IMR-90 (cell line): ENCODE data around the gene EDIL3. TPM values are rescaled to one million over a fixed set of nuclear protein-coding genes. Genes with fewer than 3 reads are reported as not detected.

Source experiments
- ATAC-seq: fragments of 200-7000 bp; cut with Tn5 transposase; 2 replicates; pipeline ENCODE4 v1.9.1; 2020; ENCODE audit warnings: low read depth, mild to moderate bottlenecking, moderate library complexity
- BruUV-seq: library from RNA; stranded (reverse); fragments of 400-500 nt; replicated peaks from 2 replicates; lab custom pipeline; 2021; lab: Mats Ljungman, UMichigan
- CTCF ChIA-PET: fragments of 300-600 bp; formaldehyde crosslinking; extraction: SDS; loops from one replicate; lab custom pipeline; 2021; ENCODE audit warnings: antibody characterized with exemption; lab: Yijun Ruan, JAX
- POLR2A ChIA-PET: fragments of 300-600 bp; sonication (Branson Sonifier 250); formaldehyde crosslinking; loops from one replicate; lab custom pipeline; 2022; ENCODE audit warnings: antibody characterized with exemption; ENCODE audit not compliant: unreplicated experiment; lab: Charles Lee
- DNase-seq: peaks from one replicate; pipeline ENCODE4 v3.0.0; 2013
- H2AFZ ChIP-seq: replicated peaks from 2 replicates; pipeline ENCODE3; 2013; ENCODE audit warnings: low read length, mild to moderate bottlenecking; ENCODE audit not compliant: poor library complexity
- H2AK5ac ChIP-seq: 2 replicates; pipeline ENCODE4 v1.6.1; 2013; ENCODE audit warnings: low read depth, low read length, inconsistent platforms
- H2AK9ac ChIP-seq: replicated peaks from 2 replicates; pipeline ENCODE3; 2013; ENCODE audit warnings: mild to moderate bottlenecking, low read depth, low read length, moderate library complexity; ENCODE audit not compliant: poor library complexity
- H2BK120ac ChIP-seq: 2 replicates; pipeline ENCODE4 v1.6.1; 2013; ENCODE audit warnings: low read depth, low read length, inconsistent platforms
- H2BK15ac ChIP-seq: 3 replicates; pipeline ENCODE4 v1.6.1; 2013; ENCODE audit warnings: low read depth, low read length, inconsistent platforms
- H2BK20ac ChIP-seq: 2 replicates; pipeline ENCODE4 v1.6.1; 2013; ENCODE audit warnings: low read depth, mild to moderate bottlenecking, inconsistent platforms, low read length, moderate library complexity
- H2BK5ac ChIP-seq: 2 replicates; pipeline ENCODE4 v1.6.1; 2013; ENCODE audit warnings: mild to moderate bottlenecking, low read depth, low read length, inconsistent platforms; ENCODE audit not compliant: poor library complexity, severe bottlenecking
- H3K14ac ChIP-seq: replicated peaks from 2 replicates; pipeline ENCODE4 v1.6.1; 2013; ENCODE audit warnings: low read depth, low read length, inconsistent platforms
- H3K18ac ChIP-seq: 2 replicates; pipeline ENCODE4 v1.6.1; 2013; ENCODE audit warnings: low read depth, low read length, control low read depth
- H3K23ac ChIP-seq: 2 replicates; pipeline ENCODE4 v1.6.1; 2013; ENCODE audit warnings: low read depth, low read length, inconsistent platforms
- H3K27ac ChIP-seq: 2 replicates; pipeline ENCODE4 v1.5.1; 2013; ENCODE audit warnings: mild to moderate bottlenecking, control low read depth, low read length; ENCODE audit not compliant: insufficient read depth
- H3K27me3 ChIP-seq: 2 replicates; pipeline ENCODE4 v1.6.1; 2013; ENCODE audit warnings: low read length; ENCODE audit not compliant: control insufficient read depth, insufficient read depth
- H3K36me3 ChIP-seq: 2 replicates; pipeline ENCODE4 v1.6.1; 2013; ENCODE audit warnings: low read length, mixed read lengths; ENCODE audit not compliant: control insufficient read depth, insufficient read depth
- H3K4ac ChIP-seq: 2 replicates; pipeline ENCODE4 v1.6.1; 2013; ENCODE audit warnings: low read depth, low read length, inconsistent platforms
- H3K4me1 ChIP-seq: 2 replicates; pipeline ENCODE4 v1.6.1; 2013; ENCODE audit warnings: low read length, mixed read lengths; ENCODE audit not compliant: control insufficient read depth, insufficient read depth
- H3K4me2 ChIP-seq: 2 replicates; pipeline ENCODE4 v1.6.1; 2013; ENCODE audit warnings: low read depth, mild to moderate bottlenecking, control low read depth, low read length, moderate library complexity
- H3K4me3 ChIP-seq: 2 replicates; pipeline ENCODE4 v1.5.1; 2013; ENCODE audit warnings: low read depth, mild to moderate bottlenecking, control low read depth, low read length, moderate library complexity; ENCODE audit not compliant: insufficient read depth
- H3K56ac ChIP-seq: 2 replicates; pipeline ENCODE4 v1.6.1; 2013; ENCODE audit warnings: low read length, inconsistent platforms; ENCODE audit not compliant: insufficient read depth; ENCODE audit errors: extremely low read depth
- H3K79me1 ChIP-seq, 2 experiments: 2 replicates each; pipeline ENCODE4 v1.6.1; 2013; ENCODE audit warnings: low read length in 2 of 2, inconsistent platforms in 1 of 2, low read depth in 1 of 2
- H3K9ac ChIP-seq: 2 replicates; pipeline ENCODE4 v1.6.1; 2013; ENCODE audit warnings: low read depth, low read length, control low read depth
- H3K9me1 ChIP-seq: 2 replicates; pipeline ENCODE4 v1.6.1; 2013; ENCODE audit warnings: low read length, inconsistent platforms; ENCODE audit not compliant: insufficient read depth
- H3K9me3 ChIP-seq: 2 replicates; pipeline ENCODE4 v1.6.1; 2013; ENCODE audit warnings: low read length; ENCODE audit not compliant: control insufficient read depth, insufficient read depth
- H4K20me1 ChIP-seq: 2 replicates; pipeline ENCODE4 v1.6.1; 2013; ENCODE audit warnings: low read length, inconsistent platforms; ENCODE audit not compliant: insufficient read depth
- H4K5ac ChIP-seq: 2 replicates; pipeline ENCODE4 v1.6.1; 2013; ENCODE audit warnings: mild to moderate bottlenecking, low read depth, low read length, control low read depth
- H4K8ac ChIP-seq, 2 experiments: 2 replicates each; pipeline ENCODE4 v1.6.1; 2013; ENCODE audit warnings: low read depth in 2 of 2, low read length in 2 of 2, control low read depth in 1 of 2, inconsistent platforms in 1 of 2
- H4K91ac ChIP-seq: 2 replicates; pipeline ENCODE4 v1.6.1; 2013; ENCODE audit warnings: low read depth, low read length, inconsistent platforms; ENCODE audit not compliant: insufficient read depth
- BHLHE40 ChIP-seq: fragments of 150-350 bp; IDR thresholded peaks from 2 replicates; pipeline ENCODE4 v1.6.1; 2016; ENCODE audit warnings: mild to moderate bottlenecking, low read depth, low read length
- CTCF ChIP-seq: conservative IDR thresholded peaks from 2 replicates; pipeline ENCODE4 v1.5.1; 2012; ENCODE audit warnings: mild to moderate bottlenecking, low read depth, low read length, improper control_type of control experiment
- ELK1 ChIP-seq: fragments of 150-350 bp; IDR thresholded peaks from 2 replicates; pipeline ENCODE4 v1.6.1; 2016; ENCODE audit warnings: low read depth, mild to moderate bottlenecking, low read length, moderate library complexity, borderline replicate concordance
- FOS ChIP-seq: fragments of 150-350 bp; IDR thresholded peaks from 2 replicates; pipeline ENCODE4 v1.6.1; 2016; ENCODE audit warnings: low read depth, low read length
- MAFK ChIP-seq: IDR thresholded peaks from 2 replicates; pipeline ENCODE4 v1.6.1; 2012; ENCODE audit warnings: low read depth, low read length, improper control_type of control experiment
- MAZ ChIP-seq: IDR thresholded peaks from 2 replicates; pipeline ENCODE4 v1.6.1; 2012; ENCODE audit warnings: low read depth, mild to moderate bottlenecking, low read length, improper control_type of control experiment, moderate library complexity, borderline replicate concordance
- MXI1 ChIP-seq: IDR thresholded peaks from 2 replicates; pipeline ENCODE4 v1.6.1; 2012; ENCODE audit warnings: low read depth, mild to moderate bottlenecking, low read length, moderate library complexity, borderline replicate concordance
- NFE2L2 ChIP-seq: fragments of 150-350 bp; IDR thresholded peaks from 2 replicates; pipeline ENCODE4 v1.6.1; 2016; ENCODE audit warnings: low read depth, mild to moderate bottlenecking, low read length
- RAD21 ChIP-seq: IDR thresholded peaks from 2 replicates; pipeline ENCODE4 v1.6.1; 2012; ENCODE audit warnings: low read length, improper control_type of control experiment
- RCOR1 ChIP-seq: IDR thresholded peaks from 2 replicates; pipeline ENCODE4 v1.6.1; 2012; ENCODE audit warnings: mild to moderate bottlenecking, low read length, improper control_type of control experiment; ENCODE audit not compliant: insufficient replicate concordance
- RFX5 ChIP-seq: IDR thresholded peaks from 2 replicates; pipeline ENCODE4 v1.8.0; 2012; ENCODE audit warnings: low read depth, mild to moderate bottlenecking, low read length, moderate library complexity
- SMC3 ChIP-seq: fragments of 150-350 bp; IDR thresholded peaks from 2 replicates; pipeline ENCODE4 v1.6.1; 2016; ENCODE audit warnings: low read depth, mild to moderate bottlenecking, antibody characterized with exemption, low read length, moderate library complexity
- USF2 ChIP-seq: fragments of 150-350 bp; IDR thresholded peaks from 2 replicates; pipeline ENCODE4 v1.6.1; 2017; ENCODE audit warnings: mild to moderate bottlenecking, antibody characterized with exemption, low read length, low read depth
- WGBS, 2 experiments: methylation state at CpG; one replicate each; pipeline versions ENCODE4 v1.1.5 to v1.1.7; 2013; ENCODE audit warnings: missing lambda C conversion rate in 2 of 2; ENCODE audit not compliant: insufficient read length in 1 of 2; ENCODE audit errors: extremely low coverage in 2 of 2; 5-methylcytosine and 5-hydroxymethylcytosine counted together
- dilution Hi-C: fragments of 300-500 bp; cut with HindIII; formaldehyde crosslinking; loops from one replicate; pipeline ENCODE4 v1.14.3; 2018; ENCODE audit warnings: low sequenced_read_pairs; ENCODE audit not compliant: unreplicated experiment
- in situ Hi-C: fragments of 300-500 bp; cut with MboI; formaldehyde crosslinking; loops from 3 replicates; pipeline ENCODE4 v1.14.3; 2019; ENCODE audit warnings: low sequenced_read_pairs, inconsistent platforms, mixed read lengths
- intact Hi-C: fragments of 100-400 bp; cut with micrococcal nuclease; formaldehyde crosslinking; loops from 2 replicates; pipeline ENCODE4 v1.10.0; 2022
- polyA plus RNA-seq, 3 experiments: library from polyadenylated mRNA; depleted of rRNA; stranded (reverse); fragments of >200 nt; gene quantifications; 2 replicates each; pipeline ENCODE4 v1.2.3, GENCODE V29; 2012; ENCODE audit warnings: low replicate concordance in 1 of 3
- total RNA-seq: library from RNA; depleted of rRNA; stranded (reverse); fragments of >200 nt; gene quantifications from 2 replicates; pipeline ENCODE4 v1.2.3, GENCODE V29; 2012

Gene EDIL3
- total and polyA plus RNA-seq, 2 of the 4 experiments (the other 2 are of a cell fraction), result 55.5 to 82.8 TPM

DNA sequence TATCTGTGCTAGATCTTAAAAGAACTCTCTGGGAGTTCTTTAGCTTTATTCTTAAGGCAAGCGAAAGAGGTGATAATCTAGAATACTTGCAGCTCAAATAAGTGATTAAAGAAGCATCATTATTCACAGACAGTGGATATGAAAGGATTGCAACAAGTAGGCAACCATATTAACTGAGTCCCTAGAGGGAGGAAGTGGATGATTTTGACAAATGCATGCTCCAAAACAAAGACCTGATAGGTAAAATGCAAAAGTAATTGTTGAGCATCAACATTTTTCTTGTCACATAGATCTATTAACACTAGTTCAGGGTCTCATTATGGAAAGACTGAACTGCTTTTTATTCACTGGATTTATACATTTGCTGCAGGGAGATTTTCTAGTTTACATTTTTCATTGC, 109.1 kb downstream of the EDIL3 start:
- H3K56ac ChIP-seq, result no peak overlapping the region
- no peaks in the 10 kb centered on the region for H3K9me1 ChIP-seq

More for the DNA sequence above, 109.1 kb downstream of the EDIL3 start:
- CTCF ChIA-PET, result interaction anchor here (0.6 kb wide), 1 partner anchor 76 kb away, joined by 3 read pairs; no protein-coding TSS in a partner anchor
- Histone ChIP-seq H2BK15ac (no peak overlapping the region), H4K5ac (no peak overlapping the region; the same call in 1 of the 2 replicates), H3K18ac (no peak overlapping the region), H3K27ac (no peak overlapping the region), H2BK5ac (peak overlapping the region; percentile 29), H2BK20ac (no peak overlapping the region), H3K27me3 (no peaks in the 10 kb centered on the region), H4K91ac (no peak overlapping the region), H3K4ac (no peak overlapping the region), H4K20me1 (no peaks in the 10 kb centered on the region), H3K23ac (no peak overlapping the region), H2AK5ac (no peak overlapping the region), H3K9me3 (no peaks in the 10 kb centered on the region), H3K36me3 (no peaks in the 10 kb centered on the region), H3K4me2 (no peak overlapping the region), H2AFZ (no peak overlapping the region), H3K4me1 (no peaks in the 10 kb centered on the region; the same call in 1 of the 2 replicates), H3K4me3 (no peak overlapping the region), H2BK120ac (no peak overlapping the region), H3K9ac (no peak overlapping the region), H3K14ac (no peak overlapping the region), H3K79me1 (peaks cover 5 to 7% of the 10 kb centered on the region in 2 experiments), H4K8ac (no peak overlapping the region), H2AK9ac (no peak overlapping the region)
- ATAC-seq, result no peak
- intact Hi-C loops, result loop anchor here (1.0 kb wide), 1 partner anchor 108 kb away; no protein-coding TSS in a partner anchor
- dilution Hi-C loops, result no loop called here
- no TSS peak for BruUV-seq
- TF ChIP-seq RCOR1, result no peak
- no peak for TF ChIP-seq NFE2L2
- no peak for TF ChIP-seq MAFK
- TF ChIP-seq BHLHE40, result no peak
- no peak for TF ChIP-seq RFX5
- no peak for TF ChIP-seq MXI1
- no peak for TF ChIP-seq CTCF
- no peak for TF ChIP-seq USF2
- TF ChIP-seq MAZ, result no peak
- no peak for TF ChIP-seq RAD21
- TF ChIP-seq ELK1, result no peak
- TF ChIP-seq SMC3, result no peak
- no peak for TF ChIP-seq FOS
- POLR2A ChIA-PET, result no interaction called here
- in situ Hi-C loops, result no loop called here
- WGBS, 2 experiments, result no CpG with 5 or more reads among the region's 1 CpG
- DNase-seq, result no peak
